Naive thymus-derived CD4-positive, alpha-beta T cell (primary cell): Measurements from ENCODE around the gene PLEKHA1. TPM values are rescaled to one million over a fixed set of nuclear protein-coding genes. Genes with fewer than 3 reads are reported as not detected.

ENCODE experiments used
- ATAC-seq: fragments of 150-1000 bp; cut with Tn5 transposase; 2 replicates; pipeline ENCODE4 v1.10.0; 2021; ENCODE audit warnings: mild to moderate bottlenecking, moderate library complexity
- CTCF ChIA-PET: fragments of 350-600 bp; sonication (Branson Sonifier 250); formaldehyde crosslinking; loops from one replicate; lab custom pipeline; 2021; ENCODE audit warnings: antibody characterized with exemption; lab: Charles Lee
- POLR2A ChIA-PET: fragments of 350-600 bp; sonication (Branson Sonifier 250); formaldehyde crosslinking; loops from one replicate; lab custom pipeline; 2021; ENCODE audit warnings: antibody characterized with exemption, inconsistent platforms; lab: Charles Lee
- DNase-seq, 9 donors: peaks; one replicate each; pipeline versions ENCODE4 v3.0.0 to v3.0.0-alpha.2; 2020 to 2022; ENCODE audit warnings: mixed read lengths in 1 of 9
- H3K27ac ChIP-seq: one replicate; pipeline ENCODE4 v1.7.0; 2013; ENCODE audit warnings: mild to moderate bottlenecking, low read depth, low read length, moderate library complexity
- H3K27me3 ChIP-seq, 2 donors: one replicate each; pipeline ENCODE4 v1.7.0; 2013; ENCODE audit warnings: low read length in 2 of 2, mild to moderate bottlenecking in 2 of 2, moderate library complexity in 2 of 2; ENCODE audit not compliant: control insufficient read depth in 2 of 2, insufficient read depth in 2 of 2
- H3K36me3 ChIP-seq, 3 experiments: 1 replicate in 2 of 3; 2 replicates in 1 of 3; pipeline ENCODE4 v1.7.0; 2013; ENCODE audit warnings: low read length in 3 of 3, mild to moderate bottlenecking in 3 of 3, moderate library complexity in 1 of 3; ENCODE audit not compliant: insufficient read depth in 3 of 3, control insufficient read depth in 2 of 3
- H3K4me1 ChIP-seq, 2 donors: one replicate each; pipeline ENCODE4 v1.7.0; 2013; ENCODE audit warnings: low read length in 2 of 2, mild to moderate bottlenecking in 2 of 2, moderate library complexity in 1 of 2; ENCODE audit not compliant: control insufficient read depth in 2 of 2, insufficient read depth in 2 of 2
- H3K4me3 ChIP-seq: 2 replicates; pipeline ENCODE4 v1.7.0; 2013; ENCODE audit warnings: mild to moderate bottlenecking, low read length
- H3K9me3 ChIP-seq, 3 experiments: 1 replicate in 2 of 3; 2 replicates in 1 of 3; pipeline ENCODE4 v1.7.0; 2013; ENCODE audit warnings: low read length in 3 of 3; ENCODE audit not compliant: control insufficient read depth in 2 of 3
- H3K27ac Mint-ChIP-seq, 9 donors: one replicate each; pipeline ENCODE4 v1.8.0; 2020 to 2022; ENCODE audit warnings: mixed read lengths in 9 of 9, mild to moderate bottlenecking in 8 of 9, moderate library complexity in 5 of 9, inconsistent platforms in 2 of 9
- H3K27me3 Mint-ChIP-seq, 5 donors: one replicate each; pipeline ENCODE4 v1.8.0; 2021 to 2022; ENCODE audit warnings: mixed read lengths in 5 of 5, mild to moderate bottlenecking in 1 of 5
- H3K36me3 Mint-ChIP-seq, 5 donors: one replicate each; pipeline ENCODE4 v1.8.0; 2020 to 2022; ENCODE audit warnings: mixed read lengths in 5 of 5, mild to moderate bottlenecking in 3 of 5, inconsistent platforms in 1 of 5
- H3K4me1 Mint-ChIP-seq, 7 donors: one replicate each; pipeline ENCODE4 v1.8.0; 2020 to 2022; ENCODE audit warnings: mixed read lengths in 7 of 7, mild to moderate bottlenecking in 3 of 7, inconsistent platforms in 1 of 7
- H3K4me3 Mint-ChIP-seq, 10 donors: one replicate each; pipeline ENCODE4 v1.8.0; 2020 to 2022; ENCODE audit warnings: mild to moderate bottlenecking in 10 of 10, mixed read lengths in 10 of 10, moderate library complexity in 6 of 10, inconsistent platforms in 2 of 10
- H3K9me3 Mint-ChIP-seq, 11 donors: one replicate each; pipeline ENCODE4 v1.8.0; 2020 to 2022; ENCODE audit warnings: mixed read lengths in 11 of 11, mild to moderate bottlenecking in 4 of 11, inconsistent platforms in 1 of 11, moderate library complexity in 1 of 11
- intact Hi-C, 2 donors: fragments of 100-400 bp; cut with micrococcal nuclease; formaldehyde crosslinking; loops; one replicate each; pipeline ENCODE4 v1.15.1; 2023
- polyA plus RNA-seq, 2 donors: library from polyadenylated mRNA; unstranded; fragments of 300-500 nt; fragmentation: Illumina TruSeq; gene quantifications; one replicate each; pipeline ENCODE4 v1.2.3, GENCODE V29; 2021
- total RNA-seq, 6 experiments: library from RNA in 5 of 6; stranded (reverse) in 5 of 6; gene quantifications; 1 replicate in 5 of 6; 2 replicates in 1 of 6; pipeline ENCODE4 v1.2.3 and lab custom pipeline; 2021 to 2026

Gene PLEKHA1
- total and polyA plus RNA-seq, 7 experiments from 2014 or later: 5.9 to 100 (median 87.2) TPM

GRCh38 chr10:122419876-122420623, 45.5 kb downstream of the PLEKHA1 start:
- Mint-ChIP-seq H3K36me3 (peaks cover 0 to 41% (median 37%) of the 10 kb centered on the region in 5 donors), H3K27ac (peak overlapping the region in 8 of 9 donors; percentile 56 to 94 (median 84)), H3K9me3 (peaks cover 0 to 5% (median 0%) of the 10 kb centered on the region in 11 donors), H3K27me3 (peaks cover 0 to 2% (median 0%) of the 10 kb centered on the region in 5 donors), H3K4me1 (peaks cover 40 to 95% (median 83%) of the 10 kb centered on the region in 7 donors), H3K4me3 (peak overlapping the region in 7 of 10 donors; percentile 25 to 74 (median 38))
- Histone ChIP-seq H3K36me3 (peaks cover 0 to 5% (median 3%) of the 10 kb centered on the region in 3 experiments), H3K4me3 (no peak overlapping the region), H3K27me3 (no peaks in the 10 kb centered on the region), H3K4me1 (peaks cover 67 to 75% of the 10 kb centered on the region in 2 donors), H3K27ac (peak overlapping the region; percentile 54), H3K9me3 (no peaks in the 10 kb centered on the region)
- intact Hi-C loops: no loop called here
- ChIA-PET POLR2A (interaction anchor here (0.7 to 2.8 kb wide), 6 partner anchors 12 to 45 kb away, joined by 3 to 31 read pairs (median 6); partner anchors contain the start of gene PLEKHA1), CTCF (interaction anchor here (0.7 to 1.5 kb wide), 2 partner anchors 55 to 75 kb away, joined by 3 to 4 read pairs; no protein-coding TSS in a partner anchor)
- DNase-seq: peak in 1 of 9 donors; percentile 8
- ATAC-seq: no peak

- no peaks in the 10 kb centered on the region for H3K27me3 ChIP-seq
- peaks cover 0 to 5% (median 3%) of the 10 kb centered on the region in 3 experiments for H3K36me3 ChIP-seq
- Mint-ChIP-seq H3K27me3 (no peaks in the 10 kb centered on the region), H3K36me3 (peaks cover 0 to 39% (median 37%) of the 10 kb centered on the region in 5 donors), H3K27ac (peak overlapping the region in 8 of 9 donors; percentile 65 to 94 (median 86)), H3K9me3 (peaks cover 0 to 5% (median 0%) of the 10 kb centered on the region in 11 donors), H3K4me1 (peaks cover 40 to 89% (median 78%) of the 10 kb centered on the region in 7 donors), H3K4me3 (peak overlapping the region in 9 of 10 donors; percentile 6 to 74 (median 58))
- ATAC-seq: no peak
- no peak overlapping the region for H3K4me3 ChIP-seq
- H3K27ac ChIP-seq: peak overlapping the region; percentile 54
- no peak for DNase-seq
- ChIA-PET CTCF (interaction anchor here (0.7 to 1.5 kb wide), 2 partner anchors 56 to 76 kb away, joined by 3 to 4 read pairs; no protein-coding TSS in a partner anchor), POLR2A (interaction anchor here (0.9 to 2.8 kb wide), 2 partner anchors 38 to 46 kb away, joined by 3 to 31 read pairs; partner anchors contain the start of gene PLEKHA1)
- intact Hi-C loops: no loop called here
- H3K4me1 ChIP-seq: peaks cover 61 to 72% of the 10 kb centered on the region in 2 donors
- no peaks in the 10 kb centered on the region for H3K9me3 ChIP-seq
Measured at GRCh38 chr10:122420624-122421007, 46.1 kb downstream of the PLEKHA1 start.

GRCh38 chr10:122421054-122421625, 46.6 kb downstream of the PLEKHA1 start:
- intact Hi-C loops: no loop called here
- Histone ChIP-seq H3K4me1 (peaks cover 56 to 67% of the 10 kb centered on the region in 2 donors), H3K27me3 (no peaks in the 10 kb centered on the region), H3K36me3 (peaks cover 0 to 5% (median 0%) of the 10 kb centered on the region in 3 experiments), H3K4me3 (no peak overlapping the region), H3K27ac (peak overlapping the region; percentile 54), H3K9me3 (no peaks in the 10 kb centered on the region)
- DNase-seq (peak in 2 of 9 donors; percentile 22 to 24), ATAC-seq (no peak)
- H3K36me3 Mint-ChIP-seq: peaks cover 3 to 36% (median 33%) of the 10 kb centered on the region in 5 donors
- H3K27ac Mint-ChIP-seq: peak overlapping the region in 8 of 9 donors; percentile 65 to 94 (median 86)
- POLR2A ChIA-PET: interaction anchor here (2.8 kb wide), 1 partner anchor 46 kb away, joined by 31 read pairs; the partner anchor contains the start of gene PLEKHA1
- H3K4me1 Mint-ChIP-seq: peaks cover 35 to 88% (median 77%) of the 10 kb centered on the region in 7 donors
- peaks cover 0 to 5% (median 0%) of the 10 kb centered on the region in 11 donors for H3K9me3 Mint-ChIP-seq
- H3K4me3 Mint-ChIP-seq: peak overlapping the region in 8 of 10 donors; percentile 6 to 74 (median 58)
- CTCF ChIA-PET: interaction anchor here (0.7 to 1.9 kb wide), 2 partner anchors 13 to 77 kb away, joined by 3 to 7 read pairs; no protein-coding TSS in a partner anchor
- no peaks in the 10 kb centered on the region for H3K27me3 Mint-ChIP-seq

- intact Hi-C loops: loop anchor here in 1 of 2 donors (1.0 kb wide), 1 partner anchor 9 kb away; no protein-coding TSS in a partner anchor
- DNase-seq (no peak), ATAC-seq (no peak)
- peaks cover 0 to 5% (median 0%) of the 10 kb centered on the region in 11 donors for H3K9me3 Mint-ChIP-seq
- ChIA-PET POLR2A (interaction anchor here (0.6 to 1.6 kb wide), 3 partner anchors 8 to 47 kb away, joined by 3 to 11 read pairs (median 8); partner anchors contain the start of gene PLEKHA1), CTCF (interaction anchor here (0.7 to 1.9 kb wide), 3 partner anchors 12 to 77 kb away, joined by 3 to 7 read pairs (median 3); partner anchors contain the start of gene PLEKHA1)
- Histone ChIP-seq H3K36me3 (peaks cover 0 to 5% (median 0%) of the 10 kb centered on the region in 3 experiments), H3K9me3 (no peaks in the 10 kb centered on the region), H3K27ac (no peak overlapping the region), H3K4me3 (no peak overlapping the region), H3K27me3 (no peaks in the 10 kb centered on the region), H3K4me1 (peaks cover 53 to 61% of the 10 kb centered on the region in 2 donors)
- H3K27ac Mint-ChIP-seq: peak overlapping the region in 8 of 9 donors; percentile 65 to 90 (median 85)
- no peaks in the 10 kb centered on the region for H3K27me3 Mint-ChIP-seq
- H3K36me3 Mint-ChIP-seq: peaks cover 5 to 35% (median 32%) of the 10 kb centered on the region in 5 donors
- peak overlapping the region in 8 of 10 donors; percentile 12 to 74 (median 46) for H3K4me3 Mint-ChIP-seq
- peaks cover 30 to 86% (median 74%) of the 10 kb centered on the region in 7 donors for H3K4me1 Mint-ChIP-seq
Measured at GRCh38 chr10:122421742-122422141, 47.2 kb downstream of the PLEKHA1 start.

- Histone ChIP-seq H3K4me1 (peaks cover 54 to 55% of the 10 kb centered on the region in 2 donors), H3K27ac (peak overlapping the region; percentile 19), H3K9me3 (no peaks in the 10 kb centered on the region), H3K36me3 (peaks cover 0 to 5% (median 0%) of the 10 kb centered on the region in 3 experiments), H3K27me3 (no peaks in the 10 kb centered on the region), H3K4me3 (no peak overlapping the region)
- DNase-seq: peak in 1 of 9 donors; percentile 24
- ATAC-seq: peak; percentile 83
- Mint-ChIP-seq H3K36me3 (peaks cover 10 to 36% (median 33%) of the 10 kb centered on the region in 5 donors), H3K9me3 (peaks cover 0 to 1% (median 0%) of the 10 kb centered on the region in 11 donors), H3K27me3 (no peaks in the 10 kb centered on the region), H3K4me3 (peak overlapping the region in 8 of 10 donors; percentile 24 to 74 (median 51)), H3K4me1 (peaks cover 28 to 86% (median 75%) of the 10 kb centered on the region in 7 donors), H3K27ac (peak overlapping the region in 8 of 9 donors; percentile 65 to 89 (median 85))
- intact Hi-C loops: loop anchor here in 1 of 2 donors (1.0 kb wide), 1 partner anchor 8 kb away; no protein-coding TSS in a partner anchor
- ChIA-PET POLR2A (interaction anchor here (0.6 to 1.6 kb wide), 5 partner anchors 9 to 48 kb away, joined by 3 to 11 read pairs (median 4); partner anchors contain the start of gene PLEKHA1), CTCF (interaction anchor here (1.0 to 1.9 kb wide), 2 partner anchors 12 to 48 kb away, joined by 3 to 7 read pairs; partner anchors contain the start of gene PLEKHA1)
Measured at GRCh38 chr10:122422266-122422989, 47.9 kb downstream of the PLEKHA1 start.
